ENCODE results near the gene TBC1D16.
"Not testable (repeated sequence)": the region's sequence is repeated elsewhere in the genome, so short reads cannot be mapped to it uniquely, and the experiment has no call there.

TBC1D16 gene

GRCh38 chr17:79905832-79906231 lies 129.8 kb downstream of the TBC1D16 start:
- Mint-ChIP-seq H3K27ac (no peak overlapping the region), H3K27me3 (peaks cover 7% of the 10 kb centered on the region), H3K4me3 (no peak overlapping the region), H3K36me3 (ENCODE audit: low read depth) (no peaks in the 10 kb centered on the region), H3K9me3 (no peaks in the 10 kb centered on the region), H3K4me1 (ENCODE audit: low read depth) (no peaks in the 10 kb centered on the region)

- Mint-ChIP-seq H3K27me3 (peaks cover 12% of the 10 kb centered on the region), H3K9me3 (no peaks in the 10 kb centered on the region), H3K4me1 (ENCODE audit: low read depth) (no peaks in the 10 kb centered on the region), H3K27ac (no peak overlapping the region), H3K36me3 (ENCODE audit: low read depth) (no peaks in the 10 kb centered on the region), H3K4me3 (no peak overlapping the region)
Observed at GRCh38 chr17:79904865-79905264, 130.8 kb downstream of the TBC1D16 start.

- H3K27me3 Mint-ChIP-seq: peaks cover 12% of the 10 kb centered on the region
- no peaks in the 10 kb centered on the region for H3K9me3 Mint-ChIP-seq
- no peaks in the 10 kb centered on the region for H3K36me3 Mint-ChIP-seq (ENCODE audit: low read depth)
- H3K4me3 Mint-ChIP-seq: no peak overlapping the region
- no peaks in the 10 kb centered on the region for H3K4me1 Mint-ChIP-seq (ENCODE audit: low read depth)
- no peak overlapping the region for H3K27ac Mint-ChIP-seq
Observed at GRCh38 chr17:79902146-79902791, 133.4 kb downstream of the TBC1D16 start.

- no peaks in the 10 kb centered on the region for H3K4me1 Mint-ChIP-seq (ENCODE audit: low read depth)
- no peaks in the 10 kb centered on the region for H3K36me3 Mint-ChIP-seq (ENCODE audit: low read depth)
- no peak overlapping the region for H3K27ac Mint-ChIP-seq
- no peaks in the 10 kb centered on the region for H3K9me3 Mint-ChIP-seq
- H3K27me3 Mint-ChIP-seq: peaks cover 15% of the 10 kb centered on the region
- no peak overlapping the region for H3K4me3 Mint-ChIP-seq
Observed at GRCh38 chr17:79901131-79901530, 134.5 kb downstream of the TBC1D16 start.

- H3K4me3 Mint-ChIP-seq: no peak overlapping the region
- H3K36me3 Mint-ChIP-seq (ENCODE audit: low read depth): no peaks in the 10 kb centered on the region
- H3K27ac Mint-ChIP-seq: no peak overlapping the region
- H3K27me3 Mint-ChIP-seq: peaks cover 11% of the 10 kb centered on the region
- H3K9me3 Mint-ChIP-seq: no peaks in the 10 kb centered on the region
- H3K4me1 Mint-ChIP-seq (ENCODE audit: low read depth): no peaks in the 10 kb centered on the region
Observed at GRCh38 chr17:79899584-79899983, 136.1 kb downstream of the TBC1D16 start.

- Mint-ChIP-seq H3K36me3 (ENCODE audit: low read depth) (no peaks in the 10 kb centered on the region), H3K9me3 (no peaks in the 10 kb centered on the region), H3K4me3 (no peak overlapping the region), H3K27me3 (peaks cover 11% of the 10 kb centered on the region), H3K4me1 (ENCODE audit: low read depth) (no peaks in the 10 kb centered on the region), H3K27ac (no peak overlapping the region)
Observed at GRCh38 chr17:79897243-79898063, 138.2 kb downstream of the TBC1D16 start.

GRCh38 chr17:79893457-79893856 lies 142.2 kb downstream of the TBC1D16 start:
- not testable (repeated sequence) for H3K36me3 Mint-ChIP-seq (ENCODE audit: low read depth); H3K4me3 Mint-ChIP-seq; H3K4me1 Mint-ChIP-seq (ENCODE audit: low read depth); H3K27ac Mint-ChIP-seq; H3K9me3 Mint-ChIP-seq
- peaks cover 17% of the 10 kb centered on the region for H3K27me3 Mint-ChIP-seq

- Mint-ChIP-seq H3K27ac (no peak overlapping the region), H3K36me3 (ENCODE audit: low read depth) (no peaks in the 10 kb centered on the region), H3K9me3 (no peaks in the 10 kb centered on the region), H3K27me3 (peaks cover 18% of the 10 kb centered on the region), H3K4me3 (no peak overlapping the region), H3K4me1 (ENCODE audit: low read depth) (no peaks in the 10 kb centered on the region)
Observed at GRCh38 chr17:79892457-79893241, 143.0 kb downstream of the TBC1D16 start.

- no peaks in the 10 kb centered on the region for H3K36me3 Mint-ChIP-seq (ENCODE audit: low read depth)
- no peak overlapping the region for H3K27ac Mint-ChIP-seq
- no peaks in the 10 kb centered on the region for H3K9me3 Mint-ChIP-seq
- H3K27me3 Mint-ChIP-seq: peaks cover 19% of the 10 kb centered on the region
- no peaks in the 10 kb centered on the region for H3K4me1 Mint-ChIP-seq (ENCODE audit: low read depth)
- H3K4me3 Mint-ChIP-seq: no peak overlapping the region
Observed at GRCh38 chr17:79891113-79891730, 144.4 kb downstream of the TBC1D16 start.

GRCh38 chr17:79890706-79891105 lies 145.0 kb downstream of the TBC1D16 start:
- Mint-ChIP-seq H3K27me3 (peaks cover 23% of the 10 kb centered on the region), H3K4me3 (no peak overlapping the region), H3K4me1 (ENCODE audit: low read depth) (no peaks in the 10 kb centered on the region), H3K9me3 (no peaks in the 10 kb centered on the region), H3K36me3 (ENCODE audit: low read depth) (no peaks in the 10 kb centered on the region), H3K27ac (no peak overlapping the region)

GRCh38 chr17:79888811-79889634 lies 146.6 kb downstream of the TBC1D16 start:
- H3K27ac Mint-ChIP-seq: no peak overlapping the region
- H3K4me3 Mint-ChIP-seq: no peak overlapping the region
- peaks cover 24% of the 10 kb centered on the region for H3K27me3 Mint-ChIP-seq
- no peaks in the 10 kb centered on the region for H3K4me1 Mint-ChIP-seq (ENCODE audit: low read depth)
- H3K9me3 Mint-ChIP-seq: no peaks in the 10 kb centered on the region
- H3K36me3 Mint-ChIP-seq (ENCODE audit: low read depth): no peaks in the 10 kb centered on the region

- Mint-ChIP-seq H3K4me3 (no peak overlapping the region), H3K36me3 (ENCODE audit: low read depth) (no peaks in the 10 kb centered on the region), H3K27ac (no peak overlapping the region), H3K27me3 (peaks cover 31% of the 10 kb centered on the region), H3K4me1 (ENCODE audit: low read depth) (no peaks in the 10 kb centered on the region), H3K9me3 (no peaks in the 10 kb centered on the region)
Observed at GRCh38 chr17:79888009-79888540, 147.6 kb downstream of the TBC1D16 start.

- no peak overlapping the region for H3K4me3 Mint-ChIP-seq
- no peaks in the 10 kb centered on the region for H3K36me3 Mint-ChIP-seq (ENCODE audit: low read depth)
- no peaks in the 10 kb centered on the region for H3K4me1 Mint-ChIP-seq (ENCODE audit: low read depth)
- H3K27ac Mint-ChIP-seq: no peak overlapping the region
- no peaks in the 10 kb centered on the region for H3K9me3 Mint-ChIP-seq
- H3K27me3 Mint-ChIP-seq: peaks cover 34% of the 10 kb centered on the region
Observed at GRCh38 chr17:79887451-79887991, 148.2 kb downstream of the TBC1D16 start.

- no peaks in the 10 kb centered on the region for H3K36me3 Mint-ChIP-seq (ENCODE audit: low read depth)
- no peaks in the 10 kb centered on the region for H3K4me1 Mint-ChIP-seq (ENCODE audit: low read depth)
- H3K4me3 Mint-ChIP-seq: no peak overlapping the region
- peaks cover 28% of the 10 kb centered on the region for H3K27me3 Mint-ChIP-seq
- no peaks in the 10 kb centered on the region for H3K9me3 Mint-ChIP-seq
- H3K27ac Mint-ChIP-seq: no peak overlapping the region
Observed at GRCh38 chr17:79883202-79883601, 152.5 kb downstream of the TBC1D16 start.

Data from stimulated activated naive CD8-positive, alpha-beta T cell treated with anti-CD3 and anti-CD28 coated beads, Interleukin-15, Interleukin-2, amounts not matched to agents 100 ng/mL and 50 ng/mL, for 24 hours (primary cell).